C4-2B (cell line): ENCODE results near the gene DCDC2.

Experiments used
- CTCF ChIP-seq: fragments of 450-650 bp; conservative IDR thresholded peaks from 2 replicates; pipeline ENCODE4 v1.5.1; 2017; ENCODE audit warnings: mild to moderate bottlenecking
- ZFX ChIP-seq: fragments of 450-650 bp; IDR thresholded peaks from 2 replicates; pipeline ENCODE4 v1.6.1; 2017

GRCh38 chr6:24131751-24132150 lies 226.1 kb downstream of the DCDC2 start:
- TF ChIP-seq CTCF (no peak), ZFX (no peak)
